Measurements from ENCODE around the gene RINL.
A peak's percentile ranks its signal among the peaks of the same experiment; 100 is the strongest.
"Not testable (repeated sequence)": the region's sequence is repeated elsewhere in the genome, so short reads cannot be mapped to it uniquely, and the experiment has no call there.

Gene RINL

DNA sequence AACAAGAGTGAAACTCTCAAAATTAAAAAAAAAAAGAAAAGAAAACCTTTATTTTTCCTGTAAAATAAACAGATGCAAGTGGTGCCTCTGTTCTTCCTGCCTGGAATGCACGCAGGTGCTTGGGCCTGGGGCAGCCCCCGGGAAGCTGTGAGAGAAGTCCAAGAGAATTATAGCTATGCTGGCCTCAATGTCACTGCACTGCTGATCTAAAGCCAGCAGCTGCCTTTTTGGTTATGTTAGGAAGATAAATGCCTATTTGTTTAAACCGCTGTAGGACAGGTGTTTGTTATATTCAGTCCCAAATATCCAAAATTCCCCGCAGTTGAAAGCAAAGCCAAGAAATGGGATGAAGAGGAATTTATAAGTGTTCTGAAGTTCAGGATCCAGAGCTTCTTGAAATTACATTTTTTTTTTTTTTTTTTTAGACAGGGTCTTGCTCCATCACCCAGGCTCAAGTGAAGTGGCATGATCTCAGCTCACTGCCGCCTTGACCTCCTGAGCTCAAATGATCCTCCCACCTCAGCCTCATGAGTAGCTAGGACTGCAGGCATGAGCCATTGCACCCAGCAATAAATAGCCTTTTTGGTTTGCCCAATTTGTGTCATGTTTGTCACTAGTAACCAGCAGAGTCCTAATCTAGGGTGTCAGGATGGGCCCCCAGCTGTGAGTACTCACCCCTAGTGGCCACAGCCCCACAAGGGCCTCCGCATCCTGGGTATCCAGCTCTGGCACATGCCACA lies 2.2 kb downstream of the RINL start:
- DNase-seq (no peak), ATAC-seq (no peak)

GRCh38 chr19:38873400-38873799 lies 4.7 kb downstream of the RINL start:
- ATAC-seq, DNase-seq: not testable (repeated sequence)

- DNase-seq (no peak), ATAC-seq (no peak)
These were observed 7.5 kb downstream of the RINL start for GRCh38 chr19:38870612-38871011.

DNA sequence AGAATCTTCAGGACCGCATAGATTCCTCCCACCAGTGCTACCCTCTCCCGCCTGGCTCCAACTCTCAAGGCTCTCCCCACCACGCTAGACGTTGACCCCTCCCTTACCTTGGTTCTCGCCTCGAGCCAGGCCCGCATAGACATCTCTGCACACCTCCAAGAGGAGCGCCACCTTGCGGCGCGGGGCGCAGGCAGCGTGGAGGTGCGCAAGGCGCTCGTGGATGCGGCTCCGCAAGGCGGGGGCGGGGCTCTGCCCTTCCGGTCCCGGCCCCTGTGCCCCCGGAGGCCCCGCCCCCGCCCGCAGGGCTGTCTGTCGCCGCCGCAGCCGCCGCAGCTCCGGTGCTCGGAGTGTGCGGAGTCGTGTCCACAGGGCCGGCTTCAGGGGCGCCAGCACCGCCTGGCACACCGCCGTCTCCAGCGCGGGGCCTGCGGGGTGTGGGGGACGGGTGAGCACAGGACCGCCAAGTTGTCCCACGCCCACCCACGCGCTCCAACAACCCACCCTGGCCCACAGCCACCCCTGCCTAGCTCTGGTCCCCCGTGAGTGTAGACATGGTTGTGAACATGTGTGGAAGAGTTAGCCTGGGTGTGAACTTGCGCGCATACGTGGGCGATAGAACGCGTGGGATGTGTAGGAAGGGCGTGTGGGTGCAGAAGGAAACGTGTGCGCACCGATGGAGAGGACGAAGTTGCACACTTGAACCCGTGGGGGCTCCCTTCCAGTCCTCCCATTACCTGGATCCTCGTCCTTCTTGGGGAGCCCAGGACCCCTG lies 8.1 kb downstream of the RINL start:
- ATAC-seq (peak; percentile 91), DNase-seq (peak; percentile 96)

DNA sequence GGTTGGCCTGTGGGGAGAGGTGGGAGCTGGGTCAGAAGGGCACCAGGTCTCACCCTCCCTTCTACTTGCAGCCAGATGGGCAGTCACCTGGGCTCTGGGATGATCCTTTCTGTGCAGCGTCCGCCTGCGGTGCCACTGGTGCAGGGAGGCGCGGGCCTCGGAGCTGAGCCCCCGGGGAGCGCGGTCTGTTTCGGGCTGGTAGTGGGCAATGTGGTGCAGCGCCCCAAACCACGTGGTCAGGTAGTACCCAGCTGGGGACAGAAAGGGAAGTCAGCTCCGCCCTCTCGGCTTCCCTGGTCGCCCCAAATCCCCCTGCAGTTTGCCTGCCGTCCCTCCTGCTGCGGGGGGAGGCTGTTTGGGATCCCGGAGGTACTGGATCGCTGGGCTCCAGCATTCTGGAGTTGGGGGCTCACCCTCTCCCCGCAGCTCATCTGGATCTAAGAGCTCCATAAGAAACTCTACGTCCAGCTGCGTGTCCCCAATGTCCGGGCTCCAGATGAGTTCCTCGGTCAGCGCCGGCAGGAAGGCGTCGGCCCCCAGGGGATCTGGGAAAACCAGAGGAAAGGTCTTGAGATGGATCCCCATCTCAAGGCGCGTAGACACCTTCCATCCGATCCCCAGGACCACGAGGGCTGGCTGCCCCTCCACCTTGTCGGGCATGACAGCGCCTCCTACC lies 8.8 kb downstream of the RINL start:
- ATAC-seq (peak; percentile 14), DNase-seq (peak; percentile 64)

DNA sequence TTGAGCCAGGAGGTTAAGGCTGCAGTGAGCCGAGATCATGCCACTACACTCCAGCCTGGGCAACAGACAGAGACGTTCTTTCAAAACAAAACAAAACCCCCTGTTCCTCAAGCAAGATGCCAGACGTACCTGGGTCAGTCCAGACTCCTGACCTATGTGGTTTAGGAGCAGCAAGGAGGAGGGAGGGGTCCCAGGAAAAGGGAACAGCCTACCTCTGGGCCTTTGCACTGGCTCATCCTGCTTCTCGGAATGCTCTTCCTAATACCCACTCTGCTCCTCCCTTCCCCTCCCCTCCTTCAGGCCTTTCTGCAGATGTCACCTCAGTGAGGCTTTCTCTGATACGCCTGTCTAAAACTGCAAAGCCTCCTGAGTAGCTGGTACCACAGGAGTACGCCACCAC lies 9.5 kb downstream of the RINL start:
- ATAC-seq: no peak
- no peak for DNase-seq

- ATAC-seq (no peak), DNase-seq (no peak)
These were observed 10.8 kb downstream of the RINL start for GRCh38 chr19:38867171-38867780.

DNA sequence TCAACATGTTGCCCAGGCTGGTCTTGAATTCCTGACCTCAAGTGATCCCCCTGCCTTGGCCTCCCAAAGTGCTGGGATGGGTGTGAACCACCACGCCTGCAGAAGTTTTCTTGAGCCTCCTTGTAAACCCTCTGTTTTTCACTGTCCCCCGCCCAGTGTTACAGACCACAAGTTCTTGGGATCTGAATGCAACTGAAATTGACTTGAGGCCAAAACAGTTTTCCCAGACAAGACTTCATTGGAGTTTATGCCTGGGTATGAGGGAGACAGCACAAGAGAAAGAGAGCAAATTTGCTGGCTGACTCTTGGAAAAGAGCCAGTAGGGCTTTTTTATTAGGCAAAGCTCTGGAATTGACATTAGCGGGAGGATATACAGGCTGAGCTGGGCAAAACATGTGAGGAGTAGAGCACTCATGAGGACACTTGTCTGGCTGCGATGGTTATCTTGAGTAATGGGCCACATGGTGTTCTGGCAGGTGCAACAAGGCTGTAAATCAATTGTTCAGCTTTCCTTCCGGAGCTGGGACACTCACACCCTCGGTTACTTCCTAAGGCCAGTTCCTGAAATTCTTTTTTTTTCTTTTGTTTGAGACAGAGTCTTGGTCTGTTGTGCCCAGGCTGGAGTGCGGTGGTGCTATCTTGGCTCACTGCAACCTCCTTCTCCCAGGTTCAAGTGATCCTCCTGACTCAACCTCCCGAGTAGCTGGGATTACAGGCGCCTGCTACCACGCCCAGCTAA lies 15.6 kb downstream of the RINL start:
- no peak for ATAC-seq
- DNase-seq: no peak

GRCh38 chr19:38861368-38861767 lies 16.7 kb downstream of the RINL start:
- DNase-seq (no peak), ATAC-seq (no peak)

DNA sequence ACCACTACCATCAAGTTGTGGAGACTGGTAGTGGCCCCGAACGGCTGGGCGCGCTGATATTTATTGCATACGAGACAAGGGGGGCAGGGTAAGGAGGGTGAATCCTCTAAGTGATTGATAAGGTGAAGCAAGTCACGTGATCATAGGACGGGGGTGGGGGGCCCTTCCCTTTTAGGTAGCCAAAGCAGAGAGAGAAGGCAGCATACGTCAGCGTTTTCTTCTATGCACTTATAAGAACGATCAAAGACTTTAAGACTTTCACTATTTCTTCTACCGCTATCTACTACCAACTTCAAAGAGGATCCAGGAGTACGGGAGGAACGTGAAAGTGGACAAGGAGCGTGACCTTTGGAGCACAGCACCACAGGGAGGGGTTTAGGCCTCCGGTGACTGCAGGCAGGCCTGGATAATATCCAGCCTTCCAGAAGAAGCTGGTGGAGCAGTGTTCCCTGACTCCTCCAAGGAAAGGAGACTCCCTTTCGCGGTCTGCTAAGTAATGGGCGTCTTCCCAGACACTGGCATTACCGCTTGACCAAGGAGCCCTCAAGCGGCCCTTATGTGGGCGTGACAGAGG lies 18.4 kb downstream of the RINL start:
- ATAC-seq, DNase-seq: not testable (repeated sequence)

DNA sequence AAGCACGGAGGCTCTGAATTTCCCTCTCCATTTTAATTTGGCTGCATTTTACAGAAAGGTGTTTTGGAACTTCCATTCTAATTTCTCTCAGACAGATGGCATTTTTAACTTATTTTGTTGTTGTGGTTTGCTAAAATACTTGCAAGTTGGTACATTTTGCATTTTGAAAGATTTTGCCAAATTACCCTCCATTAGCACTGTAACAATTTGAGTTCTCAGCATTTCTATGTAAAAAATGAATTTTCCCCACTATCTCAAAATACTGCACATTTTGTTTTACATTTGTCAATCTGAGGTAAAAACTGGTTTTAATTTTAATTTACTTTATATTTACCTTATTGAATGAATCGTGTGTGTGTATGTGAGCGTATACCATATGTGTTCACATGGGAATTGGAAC lies 21.3 kb downstream of the RINL start:
- no peak for DNase-seq
- ATAC-seq: no peak

GRCh38 chr19:38855751-38856150 lies 22.3 kb downstream of the RINL start:
- DNase-seq, ATAC-seq: not testable (repeated sequence)

DNA sequence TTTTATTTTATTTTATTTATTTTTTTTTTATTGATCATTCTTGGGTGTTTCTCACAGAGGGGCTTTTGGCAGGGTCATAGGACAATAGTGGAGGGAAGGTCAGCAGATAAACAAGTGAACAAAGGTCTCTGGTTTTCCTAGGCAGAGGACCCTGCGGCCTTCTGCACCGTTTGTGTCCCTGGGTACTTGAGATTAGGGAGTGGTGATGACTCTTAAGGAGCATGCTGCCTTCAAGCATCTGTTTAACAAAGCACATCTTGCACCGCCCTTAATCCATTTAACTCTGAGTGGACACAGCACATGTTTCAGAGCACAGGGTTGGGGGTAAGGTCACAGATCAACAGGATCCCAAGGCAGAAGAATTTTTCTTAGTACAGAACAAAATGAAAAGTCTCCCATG lies 23.1 kb downstream of the RINL start:
- not testable (repeated sequence) for ATAC-seq, DNase-seq

DNA sequence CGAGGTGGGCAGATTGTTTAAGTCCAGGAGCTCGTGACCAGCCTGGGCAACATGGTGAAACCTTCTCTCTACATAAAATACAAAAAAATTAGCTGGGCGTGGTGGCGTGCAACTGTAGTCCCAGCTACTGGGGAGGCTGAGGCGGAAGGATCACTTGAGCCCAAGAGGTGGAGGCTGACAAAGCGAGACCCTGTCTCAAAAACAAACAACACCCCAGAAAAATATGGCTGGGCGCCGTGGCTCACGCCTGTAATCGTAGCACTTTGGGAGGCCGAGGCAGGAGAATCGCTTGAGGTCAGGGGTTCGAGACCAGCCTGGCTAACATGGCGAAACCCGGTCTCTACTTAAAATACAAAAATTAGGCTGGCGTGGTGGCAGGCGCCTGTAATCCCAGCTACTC lies 24.9 kb downstream of the RINL start:
- DNase-seq (no peak), ATAC-seq (no peak)

DNA sequence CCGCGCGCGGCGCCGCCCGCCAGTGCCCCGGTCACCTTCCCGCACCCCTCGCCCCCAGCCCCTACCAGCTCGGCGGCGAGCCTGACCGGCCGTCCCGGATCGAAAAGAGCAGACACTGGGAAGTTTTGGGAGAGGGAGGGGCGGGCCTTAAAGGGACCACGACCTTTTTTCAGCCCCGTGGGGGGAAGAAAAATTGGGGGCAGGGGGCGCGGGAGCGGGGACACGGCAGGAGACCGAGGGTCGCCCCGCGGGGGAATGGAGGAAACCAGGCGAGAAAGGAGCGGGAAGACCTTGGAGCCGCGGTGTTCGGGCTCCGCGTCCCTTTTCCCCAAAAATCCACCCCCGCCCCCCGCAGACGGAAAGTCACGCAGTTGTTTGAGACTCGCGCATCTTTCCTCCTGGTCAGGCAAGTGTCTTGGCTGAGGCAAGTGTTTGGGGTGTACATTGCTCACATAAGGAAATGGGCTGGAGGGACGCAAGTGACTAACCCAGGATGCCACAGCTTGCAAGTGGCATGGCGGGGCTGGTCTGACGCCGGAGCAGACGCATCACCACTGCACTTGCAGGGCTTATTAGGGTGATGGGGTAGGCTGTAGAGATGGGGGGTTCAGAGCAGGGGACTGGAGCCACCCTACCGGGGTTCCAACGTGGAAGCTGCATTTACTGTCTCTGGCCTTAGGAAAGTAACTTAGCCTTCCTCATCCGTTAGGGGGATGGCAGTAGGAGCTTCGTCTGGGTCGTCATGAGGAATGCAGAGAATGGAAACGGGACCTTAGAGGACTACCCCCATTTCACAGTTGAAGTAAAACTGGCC lies 25.6 kb downstream of the RINL start:
- ATAC-seq (no peak), DNase-seq (peak; percentile 74)

DNA sequence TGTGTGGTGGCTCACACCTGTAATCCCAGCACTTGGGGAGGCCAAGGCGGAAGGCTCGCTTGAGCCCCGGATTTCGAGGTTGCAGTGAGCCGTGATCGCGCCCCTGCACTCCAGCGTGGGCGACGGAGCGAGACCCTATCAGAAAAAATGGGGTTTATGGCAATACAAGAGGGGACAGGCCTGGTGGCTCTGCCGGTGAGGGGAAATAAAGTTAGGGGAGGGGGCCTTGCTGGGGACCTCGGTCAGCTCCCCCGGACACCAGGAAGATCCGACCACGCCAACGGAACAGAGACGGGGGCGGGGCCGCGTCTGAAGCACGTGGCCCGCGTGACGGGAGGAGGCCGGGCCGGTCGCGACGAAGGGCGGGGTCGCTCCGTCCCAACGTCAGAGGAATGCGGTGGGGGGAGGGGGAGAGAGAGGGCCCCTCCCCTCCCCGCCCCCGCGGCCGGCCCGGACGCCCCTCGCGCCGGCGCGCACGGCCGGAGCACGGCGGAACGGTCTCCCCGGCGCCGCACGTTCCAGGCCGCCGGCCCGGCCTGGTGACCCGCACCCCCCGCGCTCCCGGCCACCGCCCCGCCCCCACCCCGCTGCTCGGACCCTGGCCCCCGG lies 26.3 kb downstream of the RINL start:
- DNase-seq: peak; percentile 96
- peak; percentile 7 for ATAC-seq

DNA sequence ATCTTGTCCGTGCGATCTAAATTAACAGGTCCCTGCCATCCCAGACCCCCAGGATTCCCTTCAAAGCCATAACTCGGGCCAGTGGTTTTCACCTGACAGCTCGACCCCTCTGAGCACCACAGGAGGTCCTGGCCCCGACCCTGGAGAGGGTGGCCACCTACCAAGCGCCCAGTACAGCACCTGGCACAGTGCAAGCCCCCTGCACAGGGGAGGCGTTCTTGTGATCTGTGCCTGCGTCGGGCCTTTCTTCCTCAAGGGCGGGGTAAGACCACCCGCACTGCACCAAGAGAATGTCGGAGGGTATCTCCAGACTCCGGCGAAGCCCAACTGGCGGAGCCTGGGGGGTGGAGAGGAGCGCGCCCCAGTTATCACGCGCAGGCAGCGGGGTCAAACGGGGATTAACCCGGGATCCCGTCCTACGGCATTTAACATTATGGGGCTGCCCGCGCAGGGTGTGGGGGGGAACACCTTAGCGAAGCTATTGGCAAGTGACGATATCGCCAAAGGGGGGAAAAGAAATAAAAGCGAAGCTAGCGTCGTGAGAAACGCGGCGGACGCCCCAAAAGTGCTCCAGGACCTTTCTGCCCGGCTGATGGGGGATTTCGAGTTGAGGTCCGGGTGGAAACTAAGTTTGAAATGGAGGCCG lies 27.0 kb downstream of the RINL start:
- peak; percentile 64 for DNase-seq

DNA sequence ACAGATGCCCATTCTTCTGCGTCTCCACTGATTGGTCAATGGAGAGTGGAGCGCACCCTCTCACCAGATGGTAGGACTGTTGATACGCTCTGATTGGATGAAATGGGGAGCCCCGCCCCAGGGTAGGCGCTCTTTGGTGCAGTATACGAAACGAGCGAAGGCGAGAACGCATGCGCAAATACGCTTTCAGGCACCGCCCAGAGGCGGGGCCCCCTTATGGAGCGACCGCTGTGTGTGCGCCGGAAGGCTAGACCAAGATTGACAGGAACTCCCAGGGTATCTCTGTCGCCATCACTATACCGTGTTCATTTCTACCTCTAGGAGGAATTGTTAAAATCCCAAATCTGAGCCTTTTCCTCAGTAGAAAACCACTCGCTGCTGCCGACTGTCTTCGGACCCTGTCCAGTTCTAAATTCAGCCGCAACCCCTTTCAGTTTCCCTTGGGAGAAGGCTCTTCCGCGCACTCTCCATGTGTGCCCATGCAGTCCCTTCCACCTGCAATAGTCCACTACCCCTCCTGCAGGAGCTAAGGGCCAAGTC lies 27.6 kb downstream of the RINL start:
- peak; percentile 85 for ATAC-seq
- peak; percentile 96 for DNase-seq

More for the DNA sequence above, 27.0 kb downstream of the RINL start:
- ATAC-seq: no peak

DNA sequence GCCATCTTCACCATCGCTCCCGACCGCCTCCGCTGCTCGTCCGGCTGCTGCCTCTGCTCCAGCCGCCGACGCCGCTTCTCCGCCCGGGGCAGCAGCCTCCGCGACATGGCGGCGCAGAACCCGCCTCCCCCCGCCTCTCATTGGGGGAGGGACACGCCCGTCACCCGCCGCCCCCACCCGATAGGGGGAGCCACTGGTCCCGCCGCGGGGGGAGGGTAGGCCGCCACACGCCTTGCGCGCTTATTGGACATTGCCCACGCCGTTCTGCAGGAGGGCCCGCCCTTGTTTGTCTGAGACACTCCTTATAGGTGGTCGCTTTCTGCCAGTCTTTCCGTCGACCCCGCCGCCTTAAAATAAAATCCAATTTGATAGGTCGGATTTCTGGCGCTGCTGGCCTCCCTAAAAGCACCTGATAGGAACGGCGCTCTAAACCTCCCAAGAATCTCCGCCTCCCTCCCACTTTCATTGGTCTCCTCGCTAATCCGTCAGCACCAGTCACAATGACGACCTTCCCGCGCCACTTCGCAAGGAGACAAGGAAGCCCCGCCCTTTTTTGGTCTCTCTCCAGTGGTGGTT lies 28.1 kb downstream of the RINL start, which contains the start of gene HNRNPL:
HNRNPL (minus strand) TSS at position 127 of the 576 bp plus-strand sequence; CDS start at position 107, 20 bp downstream.
- ATAC-seq (peak; percentile 72), DNase-seq (peak; percentile 99)
